GM18507 (cell line): Measurements from ENCODE around the gene UBP1.
"Not testable (repeated sequence)": the region's sequence is repeated elsewhere in the genome, so short reads cannot be mapped to it uniquely, and the experiment has no call there.

Source experiments
- DNase-seq: peaks from one replicate; pipeline ENCODE4 v3.0.0; 2011; ENCODE audit warnings: low read depth; ENCODE audit not compliant: insufficient read length; ENCODE audit errors: extremely low spot score
- FAIRE-seq: peaks from 2 replicates; lab custom pipeline; 2011; peaks lifted over from hg19 to GRCh38; lab: Jason Lieb, UNC

UBP1 gene, protein sequence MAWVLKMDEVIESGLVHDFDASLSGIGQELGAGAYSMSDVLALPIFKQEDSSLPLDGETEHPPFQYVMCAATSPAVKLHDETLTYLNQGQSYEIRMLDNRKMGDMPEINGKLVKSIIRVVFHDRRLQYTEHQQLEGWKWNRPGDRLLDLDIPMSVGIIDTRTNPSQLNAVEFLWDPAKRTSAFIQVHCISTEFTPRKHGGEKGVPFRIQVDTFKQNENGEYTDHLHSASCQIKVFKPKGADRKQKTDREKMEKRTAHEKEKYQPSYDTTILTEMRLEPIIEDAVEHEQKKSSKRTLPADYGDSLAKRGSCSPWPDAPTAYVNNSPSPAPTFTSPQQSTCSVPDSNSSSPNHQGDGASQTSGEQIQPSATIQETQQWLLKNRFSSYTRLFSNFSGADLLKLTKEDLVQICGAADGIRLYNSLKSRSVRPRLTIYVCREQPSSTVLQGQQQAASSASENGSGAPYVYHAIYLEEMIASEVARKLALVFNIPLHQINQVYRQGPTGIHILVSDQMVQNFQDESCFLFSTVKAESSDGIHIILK

DNA sequence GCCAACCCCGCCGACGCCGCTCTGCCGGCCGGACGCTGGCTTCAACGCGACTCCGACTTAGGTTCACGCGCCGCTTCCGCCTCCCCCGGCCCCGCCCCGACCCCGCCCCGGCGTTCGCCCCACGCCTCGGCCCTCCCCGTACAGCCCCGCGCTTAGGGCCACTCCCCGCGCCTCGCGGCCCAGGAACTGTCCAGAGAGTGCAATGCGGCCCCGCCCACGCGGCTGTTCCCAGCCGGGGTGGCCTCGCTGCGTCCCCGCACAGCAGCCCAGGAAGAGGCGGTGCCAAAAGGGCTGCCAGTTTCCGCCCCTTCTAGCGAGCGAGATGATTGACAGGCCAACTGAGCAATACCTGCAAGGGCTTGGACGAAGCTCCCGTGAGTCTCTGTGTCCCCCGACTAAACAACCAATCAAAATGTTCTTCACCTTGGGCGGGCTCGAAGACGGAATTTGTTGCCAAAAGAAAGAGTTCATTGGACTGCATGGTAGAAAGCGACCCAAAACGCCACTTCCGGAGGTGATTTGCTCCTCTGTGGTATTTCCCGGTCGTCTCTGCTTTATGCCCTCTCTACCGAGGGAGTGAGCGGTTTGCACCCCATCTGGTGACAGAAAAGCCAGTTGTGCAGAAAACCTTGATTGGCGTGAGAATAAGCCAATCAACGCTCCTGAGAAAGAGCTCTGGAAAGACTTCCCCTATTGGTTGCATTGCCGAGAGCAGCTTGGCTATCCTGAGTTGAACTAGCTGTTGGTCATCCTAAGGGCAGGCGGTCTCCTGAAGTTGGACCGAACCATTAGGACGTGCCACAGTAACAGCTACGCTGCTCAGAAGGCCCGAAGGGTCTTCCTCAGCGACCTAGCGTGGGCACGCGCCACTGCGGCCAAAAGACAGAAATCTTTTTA lies at the start of gene UBP1:
Gene UBP1, minus strand, starts transcription at position 78 of the 897 bp plus-strand sequence. CDS start 557 bp downstream, outside the sequence.
- FAIRE-seq, result peak; percentile 99

DNA sequence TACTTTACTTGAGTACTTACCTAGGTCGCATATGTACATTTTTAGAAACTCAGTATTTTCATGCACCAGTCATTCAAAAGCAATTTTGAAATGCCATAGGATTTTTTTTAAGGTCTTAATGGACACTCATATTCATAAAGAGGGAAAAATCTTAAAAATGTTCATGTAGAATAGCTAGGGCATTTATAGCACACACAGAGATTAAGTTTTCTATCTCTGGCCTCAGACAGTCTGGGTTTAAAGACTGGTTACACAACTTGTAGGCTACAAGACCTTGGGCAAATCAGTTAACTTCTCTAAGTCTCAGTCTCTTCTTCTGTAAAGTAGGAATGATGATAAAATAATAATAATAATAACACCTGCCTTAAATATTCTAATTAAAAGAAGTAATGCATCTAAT lies 48.5 kb upstream of the UBP1 start:
- DNase-seq, result no peak
- no peak for FAIRE-seq

More for the DNA sequence above, at the start of gene UBP1:
- peak; percentile 87 for DNase-seq

DNA sequence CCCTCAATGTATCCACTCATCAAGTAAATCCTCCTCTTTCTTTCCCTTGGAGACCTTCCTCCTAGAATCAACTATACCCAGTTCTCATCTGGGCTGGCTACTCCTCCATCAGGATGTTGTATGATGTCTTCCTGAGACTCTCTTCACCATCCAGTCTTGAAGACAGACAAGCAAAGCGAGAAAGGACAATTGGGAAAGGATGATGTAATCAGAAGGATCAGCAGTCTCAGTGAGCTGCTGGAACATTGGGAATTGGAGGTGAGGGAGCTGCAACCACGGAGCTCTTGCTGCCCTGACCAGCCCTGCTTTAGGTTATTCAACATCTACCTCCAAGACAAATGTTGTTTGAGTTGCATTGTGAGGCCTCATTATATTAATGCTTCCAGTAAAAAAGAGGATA lies 48.0 kb upstream of the UBP1 start:
- DNase-seq, result no peak
- no peak for FAIRE-seq

DNA sequence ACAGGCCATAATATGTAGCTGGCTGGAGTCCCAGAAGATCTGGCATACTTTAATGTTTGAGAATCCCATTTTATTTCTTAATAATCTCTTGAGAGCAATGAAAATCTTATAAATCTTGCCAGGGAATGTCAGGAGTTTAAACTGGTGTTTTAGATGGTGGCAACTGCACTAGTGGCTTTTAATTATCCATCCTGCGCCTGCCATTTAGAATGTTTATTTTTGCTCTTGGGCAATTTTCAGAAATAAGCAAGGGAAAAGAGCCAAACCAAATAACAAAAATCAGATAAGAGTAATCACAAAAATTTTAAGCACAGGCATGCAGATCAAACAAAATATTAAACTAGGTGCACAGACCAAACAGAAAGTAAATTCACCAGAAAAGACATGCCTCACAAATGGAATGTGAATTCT lies 41.9 kb upstream of the UBP1 start:
- FAIRE-seq (no peak), DNase-seq (no peak)

DNA sequence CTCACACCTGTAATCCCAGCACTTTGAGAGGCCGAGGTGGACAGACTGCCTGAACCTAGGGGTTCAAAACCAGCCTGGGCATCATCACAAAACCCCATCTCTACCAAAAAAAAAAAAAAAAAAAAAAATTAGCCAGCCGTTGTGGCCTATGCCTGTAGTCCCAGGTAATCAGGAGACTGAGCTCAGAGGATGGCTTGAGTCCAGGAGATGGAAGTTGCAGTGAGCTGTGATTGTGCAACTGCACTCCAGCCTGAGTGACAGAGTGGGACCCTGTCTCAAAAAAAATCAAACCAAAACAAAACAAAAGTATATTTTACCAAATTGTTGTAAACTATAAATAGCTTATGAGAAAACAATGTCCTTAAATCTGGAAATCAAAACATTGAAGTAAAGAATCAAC lies 34.7 kb upstream of the UBP1 start:
- no peak for FAIRE-seq
- no peak for DNase-seq

DNA sequence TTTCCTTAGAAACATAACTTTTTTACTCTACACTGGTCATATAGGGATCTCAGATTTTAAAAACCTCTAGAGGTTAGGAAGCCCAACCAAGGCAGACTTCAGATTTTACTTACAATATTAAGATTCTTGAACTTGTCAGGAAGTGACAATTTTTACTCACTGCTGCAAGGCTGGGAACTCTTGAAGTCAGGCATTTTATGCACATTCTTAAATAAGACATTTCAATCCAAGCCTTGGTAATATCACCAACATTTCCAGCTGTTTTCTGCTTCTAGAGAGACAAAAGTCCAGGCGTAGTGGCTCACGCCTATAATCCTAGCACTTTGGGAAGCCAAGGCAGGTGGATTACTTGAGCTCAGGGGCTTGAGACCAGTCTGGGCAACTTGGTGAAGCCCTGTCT lies 33.6 kb upstream of the UBP1 start:
- DNase-seq, result no peak
- no peak for FAIRE-seq

DNA sequence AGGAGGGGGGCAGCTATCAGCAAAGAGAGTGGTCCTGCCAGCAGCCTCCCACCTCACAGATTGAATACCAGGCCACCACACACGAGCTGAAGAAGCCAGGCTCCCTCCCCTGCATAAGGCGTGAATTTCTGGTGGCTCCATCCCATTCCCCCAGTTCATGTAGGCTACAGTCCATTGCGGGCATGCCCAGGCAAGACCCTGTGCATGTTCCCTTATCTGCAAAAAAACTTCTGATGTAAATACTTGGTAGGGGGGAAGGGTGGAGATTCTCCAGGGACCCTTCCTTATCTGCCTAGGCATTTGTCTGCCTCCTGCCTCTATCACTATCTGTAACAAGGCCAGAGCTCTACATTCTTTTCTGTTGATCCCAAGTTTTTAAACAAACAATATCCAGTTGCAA lies 27.6 kb upstream of the UBP1 start:
- DNase-seq (no peak), FAIRE-seq (no peak)

DNA sequence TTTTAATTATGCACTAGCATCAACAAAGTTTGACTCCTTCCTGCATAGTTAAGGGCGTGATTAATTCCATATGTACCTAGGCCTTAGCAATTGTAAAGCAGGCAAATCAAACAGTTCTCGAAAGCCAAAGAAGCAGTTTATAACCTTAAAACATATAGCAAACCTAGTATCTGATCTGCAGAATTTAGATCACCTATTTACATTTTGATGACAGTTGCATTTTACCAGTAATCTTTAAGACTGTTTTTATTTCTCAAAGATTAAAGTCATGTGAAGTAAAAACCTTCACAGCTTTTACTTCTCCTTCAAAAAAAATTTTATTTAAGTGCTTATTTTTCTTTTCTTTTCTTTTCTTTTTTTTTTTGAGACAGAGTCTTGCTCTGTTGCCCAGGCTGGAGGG lies 20.9 kb upstream of the UBP1 start:
- FAIRE-seq, result no peak

DNA sequence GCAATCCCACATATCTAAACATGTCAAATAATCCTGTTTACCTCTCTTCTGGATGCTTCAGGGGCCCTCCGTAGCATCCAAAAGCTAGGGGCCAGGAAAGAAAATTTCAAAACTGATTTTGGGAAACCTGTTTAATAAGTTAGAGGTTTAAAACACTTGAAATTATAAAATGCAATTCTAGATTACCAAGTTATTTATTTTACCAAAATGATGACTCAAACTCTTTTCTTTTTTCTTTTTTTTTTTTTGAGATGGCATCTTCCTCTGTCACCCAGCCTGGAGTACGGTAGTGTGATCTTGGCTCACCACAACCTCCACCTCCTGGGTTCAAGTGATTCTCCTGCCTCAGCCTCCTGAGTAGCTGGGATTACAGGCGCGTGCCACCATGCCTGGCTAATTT lies 19.4 kb upstream of the UBP1 start:
- DNase-seq, FAIRE-seq: not testable (repeated sequence)

More for the DNA sequence above, 20.9 kb upstream of the UBP1 start:
- DNase-seq, result no peak

DNA sequence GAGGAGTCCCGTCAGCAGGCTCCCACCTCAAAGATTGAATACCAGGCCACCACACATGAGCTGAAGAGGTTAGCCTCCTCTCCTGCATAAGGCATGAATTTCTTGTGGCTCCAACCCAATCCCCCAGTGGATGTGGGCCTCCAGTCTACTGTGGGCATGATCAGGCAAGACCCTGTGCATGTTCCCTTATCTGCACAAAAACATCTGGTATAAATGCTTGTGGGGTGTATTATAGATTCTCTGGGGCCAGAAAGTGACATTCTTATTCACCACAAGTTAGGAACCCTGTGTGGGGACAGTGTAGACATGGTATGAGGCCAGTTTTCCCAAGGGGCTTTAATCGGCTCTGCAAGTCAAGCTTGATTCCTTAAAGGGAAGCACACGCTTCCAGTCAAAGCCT lies 18.2 kb upstream of the UBP1 start:
- FAIRE-seq (no peak), DNase-seq (no peak)

DNA sequence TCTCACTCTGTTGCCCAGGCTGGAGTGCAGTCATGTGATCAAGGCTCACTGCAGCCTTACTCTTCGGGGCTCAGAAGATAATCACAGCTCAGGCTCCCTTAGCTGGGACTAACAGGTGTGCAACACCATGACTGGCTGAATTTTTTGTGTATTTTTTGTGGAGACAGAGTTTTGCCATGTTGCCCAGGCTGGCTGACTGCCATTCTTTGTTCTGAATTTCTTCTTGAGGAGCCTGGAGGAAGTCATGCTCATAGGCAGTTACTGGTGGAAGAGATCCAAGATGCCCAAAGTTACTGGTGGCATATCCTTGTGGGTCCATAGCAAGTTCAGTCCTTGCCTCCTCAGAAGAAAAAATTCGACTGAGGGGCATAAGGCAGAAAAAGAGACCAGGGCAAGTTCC lies 16.6 kb upstream of the UBP1 start:
- no peak for DNase-seq
- FAIRE-seq, result no peak

DNA sequence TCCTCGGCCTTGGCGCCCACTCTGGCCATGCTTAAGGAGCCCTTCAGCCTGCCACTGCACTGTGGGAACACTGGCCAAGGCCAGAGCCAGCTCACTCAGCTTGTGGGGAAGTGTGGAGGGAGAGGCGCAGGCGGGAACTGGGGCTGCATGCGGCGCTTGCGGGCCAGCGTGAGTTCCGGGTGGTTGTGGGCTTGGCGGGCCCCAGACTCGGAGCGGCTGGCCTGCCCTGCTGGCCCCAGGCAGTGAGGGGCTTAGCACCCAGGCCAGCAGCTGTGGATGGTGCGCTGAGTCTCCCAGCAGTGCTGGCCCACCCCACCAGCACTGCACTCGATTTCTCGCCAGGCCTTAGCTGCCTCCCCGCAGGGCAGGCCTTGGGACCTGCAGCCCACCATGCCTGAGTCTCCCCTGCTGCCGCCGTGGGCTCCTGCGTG lies 13.1 kb upstream of the UBP1 start:
- DNase-seq (no peak), FAIRE-seq (no peak)

DNA sequence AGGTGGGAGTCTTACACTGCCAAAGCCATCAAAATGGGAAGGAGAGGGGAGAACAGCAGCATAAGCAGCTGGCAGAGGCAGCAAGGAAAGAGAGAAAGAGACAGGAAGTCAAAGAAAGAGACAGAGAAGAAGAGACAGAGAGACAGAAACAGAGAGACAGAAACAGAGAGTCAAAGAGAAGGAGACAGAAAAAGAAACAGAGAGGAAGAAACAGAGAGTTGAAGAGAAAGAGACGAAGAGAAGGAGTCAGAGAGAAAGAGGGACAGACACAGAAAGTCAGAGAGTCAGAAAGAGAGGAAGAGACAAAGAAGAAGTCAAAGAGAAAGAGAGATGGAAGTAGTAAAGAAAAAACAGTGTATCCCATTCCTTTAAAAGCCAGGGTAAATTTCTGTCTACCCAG lies 11.8 kb upstream of the UBP1 start:
- not testable (repeated sequence) for DNase-seq, FAIRE-seq

DNA sequence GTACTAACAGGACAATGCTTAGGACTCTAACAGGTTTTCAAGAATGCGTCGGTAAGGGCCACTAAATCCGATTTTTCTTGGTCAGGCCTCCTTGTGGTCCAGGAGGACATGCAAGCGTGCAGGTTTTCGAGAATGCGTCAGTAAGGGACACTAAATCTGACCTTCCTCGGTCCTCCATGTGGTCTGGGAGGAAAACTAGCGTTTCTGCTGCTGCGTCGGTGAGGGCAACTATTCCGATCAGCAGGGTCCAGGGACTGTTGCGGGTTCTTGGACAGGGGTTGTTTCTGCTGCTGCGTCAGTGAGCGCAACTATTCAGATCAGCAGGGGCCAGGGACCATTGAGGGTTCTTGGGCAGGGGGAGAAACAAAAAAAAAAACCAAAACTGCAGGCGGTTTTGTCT lies 7.8 kb upstream of the UBP1 start:
- FAIRE-seq (no peak), DNase-seq (no peak)

DNA sequence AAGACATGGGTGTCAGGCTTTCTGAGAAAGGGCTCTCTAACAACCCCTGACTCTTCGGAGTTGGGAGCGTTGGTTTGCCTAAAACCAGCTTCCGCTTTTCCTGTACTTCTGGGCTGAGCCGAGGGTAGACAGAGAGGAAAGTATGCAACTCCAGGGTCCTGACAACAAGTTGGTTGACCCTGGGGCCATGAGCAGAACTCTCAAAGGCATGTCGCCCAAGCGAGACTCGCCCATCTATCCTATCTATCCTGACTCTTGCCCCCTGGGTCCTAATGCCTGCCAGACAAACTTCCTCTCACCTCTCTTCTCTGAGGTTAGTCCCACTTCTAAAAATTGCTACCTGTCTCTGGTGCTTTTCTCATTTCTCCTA lies 7.0 kb upstream of the UBP1 start:
- not testable (repeated sequence) for FAIRE-seq, DNase-seq

DNA sequence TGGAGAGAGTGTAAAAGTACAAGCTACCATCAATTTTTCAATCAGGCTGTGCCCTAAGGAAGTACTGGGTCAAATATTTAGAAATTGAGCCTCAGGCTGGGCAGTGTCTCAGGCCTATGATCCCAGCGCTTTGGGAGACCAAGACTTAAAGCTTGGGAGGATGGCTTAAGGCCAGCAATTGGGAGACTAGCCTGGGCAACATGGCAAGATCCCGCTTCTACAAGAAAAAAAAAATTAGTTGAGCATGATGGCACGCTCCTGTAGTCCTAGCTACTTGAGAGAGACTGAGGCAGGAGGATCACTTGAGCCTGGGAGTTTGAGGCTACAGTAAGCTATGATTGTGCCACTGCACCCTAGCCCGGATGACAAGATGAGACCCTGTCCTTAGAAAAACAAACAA lies 2.0 kb upstream of the UBP1 start:
- FAIRE-seq, result no peak

DNA sequence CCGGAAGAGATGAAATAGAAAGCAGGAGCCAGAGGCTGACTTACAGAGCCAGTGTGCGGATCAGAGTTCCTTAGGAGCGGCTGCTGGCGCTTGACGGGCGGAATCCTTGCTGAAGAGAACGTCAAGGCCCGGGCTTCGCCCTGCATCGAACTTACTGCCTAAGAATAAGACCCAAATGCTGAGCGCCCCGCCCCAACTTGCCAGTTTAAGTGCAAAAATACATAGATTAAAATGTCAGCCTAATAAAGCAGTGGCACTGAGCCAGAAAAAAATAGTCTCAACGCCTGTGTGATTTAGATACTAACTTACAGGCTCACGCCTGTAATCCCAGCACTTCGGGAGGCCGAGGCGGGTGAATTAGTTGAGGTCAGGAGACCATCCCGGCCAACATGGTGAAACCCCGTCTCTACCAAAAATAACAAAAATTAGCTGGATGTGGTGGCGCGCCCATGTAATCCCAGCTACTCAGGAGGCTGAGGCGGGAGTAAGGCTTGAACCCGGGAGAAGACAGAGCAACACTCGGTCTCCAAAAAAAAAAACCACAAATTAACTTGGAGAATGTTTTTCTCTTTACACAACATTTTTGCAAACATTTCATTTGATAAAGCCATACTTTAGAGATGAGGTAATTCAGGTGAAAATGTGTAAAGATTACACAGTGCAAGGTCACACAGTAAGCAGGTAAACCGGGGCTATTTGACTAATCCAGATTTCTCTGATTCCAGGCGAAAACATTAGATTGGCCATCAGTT lies 1.2 kb upstream of the UBP1 start:
- FAIRE-seq (no peak), DNase-seq (no peak)

More for the DNA sequence above, 2.0 kb upstream of the UBP1 start:
- no peak for DNase-seq

DNA sequence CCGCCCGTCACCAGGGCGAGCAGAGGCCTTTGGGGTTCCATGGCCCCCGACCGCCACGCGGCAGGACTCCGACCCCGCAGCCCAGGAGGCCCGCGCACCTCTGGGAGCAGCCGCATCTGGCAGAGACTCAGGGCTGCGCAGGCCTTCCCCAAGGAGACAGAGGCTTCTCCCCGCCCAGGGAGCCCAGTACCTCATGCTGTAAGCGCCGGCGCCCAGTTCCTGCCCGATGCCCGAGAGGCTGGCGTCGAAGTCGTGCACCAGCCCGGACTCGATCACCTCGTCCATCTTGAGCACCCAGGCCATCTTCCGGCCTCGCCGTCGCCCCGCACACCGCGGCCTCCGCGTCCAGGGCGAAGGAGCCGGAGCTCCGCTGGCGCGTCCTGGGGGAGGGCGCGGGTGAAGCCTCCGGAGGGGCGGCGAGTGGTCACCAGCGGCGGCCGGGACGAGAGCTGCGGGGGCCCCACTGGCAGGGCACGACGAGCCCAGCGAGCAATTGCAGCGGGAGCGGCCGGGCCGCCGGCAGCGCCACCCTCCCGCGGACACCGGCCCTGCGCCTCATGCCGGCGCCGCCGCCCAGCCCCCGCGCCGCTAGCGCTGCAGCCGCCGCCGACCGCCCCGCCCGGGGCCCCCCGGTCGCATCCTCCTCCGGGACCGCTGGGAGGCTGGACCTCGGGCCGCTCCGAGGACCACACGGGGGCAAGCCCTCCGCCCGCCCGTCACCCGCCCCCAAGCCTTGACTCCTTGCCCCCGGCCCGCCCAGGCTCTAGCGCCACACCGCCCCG lies 468 bp downstream of the UBP1 start:
- FAIRE-seq (no peak), DNase-seq (peak; percentile 22)
